HG03442 (cell line): ENCODE data around the gene SLC25A19.
A peak's percentile ranks its signal among the peaks of the same experiment; 100 is the strongest.
"Not testable (repeated sequence)": the region's sequence is repeated elsewhere in the genome, so short reads cannot be mapped to it uniquely, and the experiment has no call there.

ENCODE experiments used
- ATAC-seq: cut with Tn5 transposase; IDR thresholded peaks from one replicate; pipeline ENCODE4 v1.9.1; 2021; ENCODE audit warnings: mild to moderate bottlenecking, moderate library complexity; ENCODE audit not compliant: unreplicated experiment

SLC25A19 gene

DNA sequence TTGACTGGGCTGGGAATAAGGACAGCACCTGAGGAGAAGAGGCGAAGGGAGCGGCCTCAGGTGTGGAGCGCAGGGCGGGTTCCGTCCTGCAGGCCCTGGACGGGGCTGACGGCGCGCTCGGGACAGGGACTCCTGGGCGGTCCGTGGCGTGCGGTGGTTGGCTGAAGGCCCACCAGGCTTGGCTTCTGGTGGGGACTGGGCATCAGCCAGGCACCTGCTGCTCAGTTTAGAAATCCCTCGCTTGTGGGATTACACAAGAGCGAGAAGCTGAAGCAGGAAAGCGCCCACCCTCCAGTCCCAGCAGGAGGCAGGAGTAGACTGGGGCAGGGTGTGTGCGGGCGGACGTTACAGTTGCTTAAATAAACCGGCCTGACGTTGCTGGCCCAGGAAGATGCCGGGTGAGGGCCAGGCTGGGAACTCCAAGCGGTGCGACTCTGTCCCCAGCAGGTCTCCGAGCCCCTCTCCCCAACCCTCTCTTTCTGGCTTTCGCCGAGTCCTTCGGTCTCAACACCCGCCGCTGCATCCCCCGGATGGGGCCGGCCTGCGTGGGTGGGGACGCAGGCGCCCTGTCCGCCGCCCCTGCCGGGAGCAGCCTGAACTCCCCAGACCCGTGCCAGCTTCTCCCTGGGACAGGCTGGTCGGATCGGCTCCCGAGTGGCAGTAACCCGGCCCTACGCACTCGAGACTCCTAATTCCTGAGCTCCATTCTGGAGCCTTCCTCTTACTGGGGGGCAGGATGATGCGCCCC is 18.8 kb downstream of the SLC25A19 start:
- peak; percentile 37 for ATAC-seq

DNA sequence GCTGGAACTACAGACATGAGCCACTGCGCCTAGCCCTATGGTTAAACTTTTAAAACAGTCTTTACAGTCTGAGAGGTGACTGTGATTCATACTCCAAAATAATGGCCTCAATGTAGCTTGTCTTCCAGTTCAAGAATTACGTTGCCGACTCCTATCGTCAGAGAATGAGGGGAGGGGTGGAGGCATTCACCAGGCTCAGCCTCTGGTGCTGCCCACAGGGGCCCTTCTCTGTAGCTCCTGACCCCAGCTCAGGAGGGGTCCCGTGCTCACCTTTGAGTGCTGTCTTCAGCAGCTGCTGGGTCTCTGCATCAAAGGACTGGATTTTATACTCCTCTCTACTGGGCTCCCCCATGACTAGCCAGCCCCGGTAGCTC is 19.4 kb downstream of the SLC25A19 start:
- ATAC-seq: no peak

DNA sequence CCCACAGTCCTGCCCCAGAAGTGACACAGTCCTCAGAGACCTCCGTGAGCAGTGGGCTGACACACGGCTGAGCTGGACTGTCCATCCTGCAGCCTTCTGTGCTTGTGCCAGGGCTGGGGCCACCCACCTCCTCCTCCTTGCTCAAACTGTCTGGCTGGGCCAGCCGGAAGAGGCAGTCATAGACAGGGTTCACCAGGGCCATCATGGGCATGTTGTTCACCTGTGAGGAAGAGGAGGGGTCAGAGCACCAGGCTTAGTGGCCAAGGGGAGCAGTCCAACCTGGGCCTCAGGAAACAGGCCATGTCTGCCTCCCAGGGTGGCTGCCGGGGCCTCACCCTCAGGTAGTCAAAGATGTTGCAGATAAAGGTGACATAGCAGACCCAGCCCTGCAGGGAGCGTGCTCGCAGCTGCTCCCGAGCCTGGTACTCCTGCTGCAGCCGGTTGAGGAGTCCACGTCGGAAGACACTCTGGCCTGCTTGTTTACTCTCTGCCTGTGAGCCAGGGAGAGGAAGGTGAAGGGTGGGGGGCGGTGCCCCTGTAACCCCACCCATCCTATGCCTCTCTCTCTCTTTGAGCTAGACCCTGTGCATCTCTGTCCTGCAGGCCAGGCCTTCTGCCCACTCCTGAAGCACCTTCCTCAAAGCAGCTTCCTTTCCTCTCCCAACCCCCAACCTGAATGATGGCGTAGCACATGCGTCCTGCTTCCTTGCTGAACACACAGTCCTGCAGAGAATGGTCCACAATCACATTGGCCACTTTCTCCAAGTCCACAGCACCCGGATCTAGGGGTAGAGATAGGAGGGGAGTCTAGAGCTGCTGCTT is 21.6 kb downstream of the SLC25A19 start:
- ATAC-seq: no peak

DNA sequence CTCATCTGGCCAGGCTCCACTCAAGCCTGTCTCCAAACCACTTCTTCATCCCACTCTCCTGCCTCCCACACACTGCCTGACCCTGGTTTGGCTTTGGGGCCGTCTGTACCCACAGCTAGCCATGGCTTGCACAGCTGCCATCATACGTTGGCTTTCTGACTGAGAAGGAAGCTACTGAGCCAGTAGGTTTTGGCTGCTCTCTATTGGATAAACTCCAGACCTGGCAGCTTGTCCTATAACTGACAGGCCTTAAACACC is 22.2 kb downstream of the SLC25A19 start:
- no peak for ATAC-seq

DNA sequence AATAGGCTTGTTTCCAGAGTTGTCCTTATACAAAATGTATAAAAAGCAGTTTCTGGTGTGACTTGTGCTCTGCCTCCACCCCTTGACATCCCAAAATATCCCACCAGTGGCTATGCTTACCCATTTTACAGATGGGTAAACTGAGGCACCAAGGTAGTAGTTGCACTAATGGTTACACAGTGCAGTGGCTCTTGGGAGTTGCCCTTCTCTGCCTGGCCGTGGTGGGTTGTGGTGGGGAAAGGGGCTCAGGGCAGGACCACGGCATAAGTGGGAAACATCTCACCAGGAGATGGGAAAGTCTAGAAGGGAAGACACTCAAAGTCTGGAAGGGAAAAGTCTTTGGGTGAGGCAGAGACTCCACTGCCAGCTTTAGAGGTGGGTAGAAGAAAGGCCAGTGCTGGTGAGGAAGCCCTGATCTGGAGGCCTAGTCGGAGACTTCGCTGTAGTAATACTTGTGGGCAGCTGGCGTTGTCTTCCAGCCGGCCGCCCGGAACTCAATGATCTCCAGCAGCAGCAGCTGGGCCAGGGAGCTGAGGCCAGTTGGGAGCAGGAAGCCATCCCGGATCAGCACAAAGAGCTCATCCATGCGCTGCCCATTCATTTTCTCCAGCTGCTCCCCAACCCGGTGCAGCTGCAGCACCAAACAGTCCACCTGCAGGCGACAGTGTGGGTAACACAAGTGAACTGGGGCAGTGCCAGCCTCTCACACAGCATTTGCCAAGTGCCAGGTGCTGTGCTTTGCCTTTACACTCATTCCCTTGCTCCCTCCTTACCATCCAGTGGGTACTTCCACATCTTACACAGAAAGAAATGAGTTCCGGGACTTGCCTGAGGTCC is 22.7 kb downstream of the SLC25A19 start:
- no peak for ATAC-seq

DNA sequence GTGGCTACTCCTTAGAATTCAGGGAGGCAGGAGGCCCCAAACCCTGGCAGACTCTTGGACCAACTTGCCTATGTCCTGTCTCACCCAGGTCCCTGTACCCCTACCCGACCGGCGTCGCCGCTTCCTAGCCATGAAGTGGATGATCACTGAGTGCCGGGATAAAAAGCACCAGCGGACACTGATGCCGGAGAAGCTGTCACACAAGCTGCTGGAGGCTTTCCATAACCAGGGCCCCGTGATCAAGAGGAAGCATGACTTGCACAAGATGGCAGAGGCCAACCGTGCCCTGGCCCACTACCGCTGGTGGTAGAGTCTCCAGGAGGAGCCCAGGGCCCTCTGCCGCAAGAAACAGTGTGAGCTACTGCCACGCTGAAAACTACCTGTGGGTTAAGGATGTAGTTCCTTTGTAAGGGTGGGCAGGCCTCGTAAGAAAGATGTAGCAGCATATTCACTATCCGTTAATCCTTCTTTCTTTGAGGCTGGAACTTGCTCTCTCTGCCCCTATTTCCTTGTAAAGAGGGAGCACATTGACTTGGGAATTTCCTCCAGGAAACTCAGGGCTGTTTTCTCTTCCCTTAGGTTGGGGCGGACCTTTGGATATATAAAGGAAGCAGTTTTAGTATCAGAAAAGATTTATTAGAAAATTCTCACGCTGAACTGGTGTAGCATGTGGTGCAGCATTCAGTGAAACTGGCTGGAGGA is 23.5 kb downstream of the SLC25A19 start:
- ATAC-seq: no peak

DNA sequence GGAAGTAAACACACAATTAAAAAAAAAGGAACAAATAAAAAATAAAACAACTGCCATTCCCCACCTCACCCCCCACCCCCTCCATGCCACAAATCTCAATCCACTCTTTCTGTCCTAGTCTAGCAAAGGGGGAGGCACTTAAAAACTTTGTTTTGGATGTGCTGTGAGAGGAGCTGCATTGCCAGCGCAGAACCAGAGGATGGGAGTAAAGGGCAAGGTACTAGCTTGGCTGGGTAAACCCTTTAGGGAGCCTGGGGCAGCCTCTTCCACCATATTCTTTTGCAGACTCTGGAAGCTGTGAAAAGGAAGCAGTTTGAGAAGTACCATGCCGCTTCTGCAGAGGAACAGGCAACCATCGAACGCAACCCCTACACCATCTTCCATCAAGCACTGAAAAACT is 26.2 kb downstream of the SLC25A19 start:
- ATAC-seq: no peak

DNA sequence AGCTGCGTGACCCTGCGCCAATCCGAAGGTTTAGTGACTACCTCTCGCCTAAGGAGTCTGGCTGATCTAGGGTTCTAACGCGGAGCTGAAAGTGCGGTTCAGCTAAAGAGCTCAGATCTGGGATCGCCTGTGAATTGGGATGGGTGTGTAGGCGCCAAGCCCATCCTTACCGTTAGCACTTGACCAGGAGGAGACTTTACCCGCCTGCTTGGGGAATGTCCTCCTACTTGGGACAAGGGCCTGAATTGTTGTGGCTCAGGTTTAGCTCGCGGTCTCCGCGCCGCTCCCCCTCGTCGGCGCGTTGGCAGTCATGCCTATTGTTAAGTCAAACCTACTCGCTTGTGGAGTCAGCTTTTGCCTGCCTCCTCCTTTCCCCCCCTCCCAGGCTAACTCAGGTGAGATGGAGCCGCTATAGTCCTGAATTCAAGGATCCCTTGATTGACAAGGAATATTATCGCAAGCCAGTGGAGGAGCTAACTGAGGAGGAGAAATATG is 27.1 kb downstream of the SLC25A19 start:
- no peak for ATAC-seq

DNA sequence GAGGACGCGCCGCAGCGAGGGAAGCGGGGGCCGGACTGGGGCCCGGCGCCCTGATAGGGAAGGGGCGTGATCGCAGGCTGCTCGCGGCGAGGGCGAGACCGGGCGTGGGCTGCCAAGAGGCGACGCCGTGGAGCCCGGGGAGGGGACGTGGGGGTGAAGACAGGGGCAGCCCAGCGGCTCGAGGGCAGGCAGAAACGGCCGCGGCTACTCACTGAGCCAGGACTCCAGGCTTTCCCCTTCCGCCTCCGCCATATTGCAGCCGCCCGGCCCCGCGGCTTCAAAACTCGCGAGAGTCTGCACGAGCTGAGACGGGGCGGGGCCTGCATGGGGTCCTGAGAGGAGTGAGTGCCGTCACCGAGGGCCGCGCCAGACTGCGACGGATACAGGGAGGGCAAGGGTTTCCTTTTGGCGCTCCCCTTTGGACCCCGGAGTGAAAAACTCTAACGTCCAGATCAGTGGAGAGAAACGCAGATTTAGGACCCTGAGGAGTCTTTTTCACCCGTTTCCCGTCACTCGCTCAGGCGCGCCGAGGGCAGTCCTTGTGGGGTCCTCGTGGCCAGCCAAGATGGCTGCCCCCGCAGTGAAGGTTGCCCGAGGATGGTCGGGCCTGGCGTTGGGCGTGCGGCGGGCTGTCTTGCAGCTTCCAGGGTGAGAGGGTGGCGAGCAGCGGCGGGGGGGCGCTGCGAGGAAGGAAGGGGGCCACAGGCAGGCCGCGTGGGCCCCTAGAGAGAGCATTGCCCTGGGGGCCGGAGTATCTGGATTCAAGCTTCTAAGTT is 27.7 kb downstream of the SLC25A19 start, which contains the start of the genes GGA3 and MRPS7:
Gene GGA3, minus strand, starts transcription at position 271 of the 776 bp plus-strand sequence. Its CDS starts 19 bp downstream, at position 252.
Gene MRPS7, plus strand, starts transcription at position 544 of the 776 bp plus-strand sequence. Its CDS starts 22 bp downstream, at position 566.
- peak; percentile 89 for ATAC-seq

DNA sequence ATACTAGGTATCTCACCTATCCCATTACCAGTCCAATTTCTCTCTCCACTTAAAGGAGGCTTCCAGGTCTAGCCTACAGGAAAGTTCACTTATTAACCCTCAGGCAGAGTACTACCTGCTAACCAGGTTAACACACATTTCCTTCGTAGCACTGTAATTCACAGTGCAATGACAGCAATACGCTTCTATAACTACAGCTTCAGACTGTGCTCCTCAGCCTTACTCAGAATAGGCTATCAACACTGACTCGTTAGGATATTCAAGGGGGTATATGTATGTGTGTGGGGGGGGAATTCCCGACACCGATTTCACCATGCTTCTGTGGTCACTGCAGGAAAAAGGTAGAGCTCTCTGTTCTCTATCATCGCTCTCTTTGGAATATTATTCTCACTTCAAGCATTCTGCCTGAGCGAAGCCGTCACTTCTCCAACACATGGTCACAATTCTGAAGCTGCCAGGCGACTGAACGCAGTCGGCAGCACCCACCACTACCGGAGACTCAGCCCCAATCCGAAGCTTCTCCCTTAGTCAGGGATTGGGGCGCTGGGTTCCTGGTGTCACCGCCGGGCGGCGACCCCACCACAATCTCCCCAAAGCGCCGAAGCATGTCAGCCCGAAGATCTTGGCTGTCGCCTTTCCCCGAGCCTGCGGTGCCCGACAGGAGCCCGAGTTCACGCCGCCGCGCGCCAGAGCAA is 28.4 kb downstream of the SLC25A19 start:
- ATAC-seq: peak; percentile 20

DNA sequence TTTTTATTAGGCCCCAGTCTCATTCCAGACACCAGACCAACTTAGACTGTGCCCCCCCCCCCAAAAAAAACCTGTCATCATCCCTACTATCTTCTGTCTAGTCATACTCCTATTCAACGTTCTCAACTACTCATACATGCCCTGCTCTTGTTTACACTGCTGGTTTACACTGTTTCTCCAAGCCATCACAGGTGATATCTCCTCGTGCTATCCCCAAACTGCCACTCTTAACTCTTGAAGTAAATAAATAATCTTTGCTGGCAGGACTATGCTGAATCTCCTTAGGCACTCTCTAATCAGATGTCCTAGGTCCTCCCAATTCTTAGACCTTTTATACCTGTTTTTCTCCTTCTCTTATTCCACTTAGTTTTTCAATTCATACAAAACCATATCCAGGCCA is 32.0 kb downstream of the SLC25A19 start:
- ATAC-seq: not testable (repeated sequence)

DNA sequence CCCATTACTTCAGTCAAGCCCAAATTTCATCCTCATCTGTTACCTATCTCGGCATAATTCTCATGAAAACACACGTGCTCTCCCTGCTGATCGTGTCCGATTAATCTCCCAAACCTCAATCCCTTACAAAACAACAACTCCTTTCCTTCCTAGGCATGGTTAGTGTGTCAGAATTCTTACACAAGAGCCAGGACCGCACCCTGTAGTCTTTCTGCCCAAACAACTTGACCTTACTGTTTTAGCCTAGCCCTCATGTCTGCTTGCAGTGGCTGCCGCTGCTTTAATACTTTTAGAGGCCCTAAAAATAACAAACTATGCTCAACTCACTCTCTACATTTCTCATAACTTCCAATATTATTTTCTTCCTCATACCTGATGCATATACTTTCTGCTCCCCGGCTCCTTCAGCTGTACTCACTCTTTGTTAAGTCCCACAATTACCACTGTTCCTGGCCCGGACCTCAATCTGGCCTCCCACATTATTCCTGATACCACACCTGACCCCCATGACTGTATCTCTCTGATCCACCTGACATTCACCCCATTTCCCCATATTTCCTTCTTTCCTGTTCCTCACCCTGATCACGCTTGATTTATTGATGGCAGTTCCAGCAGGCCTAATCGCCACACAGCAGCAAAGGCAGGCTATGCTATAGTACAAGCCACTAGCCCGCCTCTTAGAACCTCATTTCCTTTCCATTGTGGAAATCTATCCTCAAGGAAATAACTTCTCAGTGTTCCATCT is 33.1 kb downstream of the SLC25A19 start:
- ATAC-seq: not testable (repeated sequence)

DNA sequence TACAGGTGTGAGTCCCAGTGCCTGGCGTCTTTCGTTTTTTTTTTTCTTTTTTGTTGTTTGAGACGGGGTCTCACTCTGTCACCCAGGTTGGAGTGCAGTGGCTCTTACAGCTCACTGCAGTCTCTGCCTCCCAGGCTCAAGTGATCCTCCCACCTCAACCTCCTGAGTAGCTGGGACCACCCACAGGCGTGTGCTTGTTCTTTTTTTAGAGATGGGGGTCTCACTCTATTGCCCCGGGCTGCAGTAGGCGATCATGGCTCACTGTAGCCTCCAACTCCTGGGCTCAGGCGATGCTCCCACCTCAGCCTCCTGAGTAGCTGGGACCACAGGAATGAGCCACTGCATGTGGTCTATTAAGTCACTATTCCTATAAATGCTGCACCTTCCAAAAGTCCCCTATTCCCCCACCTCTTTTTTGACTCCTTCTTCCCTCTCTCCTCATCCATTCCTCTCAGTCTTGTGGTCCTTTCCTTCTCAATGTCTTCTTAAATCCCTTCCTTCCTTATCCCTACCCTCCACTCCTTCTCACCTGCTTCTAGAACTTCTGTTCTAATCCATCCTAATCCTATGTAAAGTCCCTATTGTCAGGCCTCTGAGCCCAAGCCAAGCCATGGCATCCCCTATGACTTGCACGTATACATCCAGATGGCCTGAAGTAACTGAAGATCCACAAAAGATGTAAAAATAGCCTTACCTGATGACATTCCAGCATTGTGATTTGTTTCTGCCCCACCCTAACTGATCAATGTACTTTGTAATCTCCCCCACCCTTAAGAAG is 37.0 kb downstream of the SLC25A19 start:
- ATAC-seq: no peak

DNA sequence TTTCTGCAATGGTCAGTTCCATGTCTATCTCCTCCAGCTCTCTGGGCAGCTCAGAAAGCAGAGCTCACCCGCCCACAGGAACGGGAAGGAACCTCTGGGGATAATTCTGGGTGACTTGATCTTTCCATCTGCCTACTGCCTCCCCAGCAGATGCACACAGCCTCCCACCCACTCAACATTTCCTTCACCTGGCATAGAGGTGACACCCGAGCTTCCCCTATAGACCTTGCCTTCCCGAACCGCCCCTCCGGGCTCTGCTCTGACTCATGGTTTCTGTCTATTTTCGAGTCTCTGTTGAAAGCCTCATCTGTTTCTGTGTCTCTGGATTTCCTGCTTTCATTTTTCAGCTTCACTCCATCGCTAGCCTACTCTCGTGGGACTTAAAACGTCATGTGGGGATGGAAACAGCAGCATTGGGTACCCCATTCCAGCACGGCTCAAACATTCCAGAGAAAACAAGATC is 39.2 kb downstream of the SLC25A19 start:
- ATAC-seq: peak; percentile 89

DNA sequence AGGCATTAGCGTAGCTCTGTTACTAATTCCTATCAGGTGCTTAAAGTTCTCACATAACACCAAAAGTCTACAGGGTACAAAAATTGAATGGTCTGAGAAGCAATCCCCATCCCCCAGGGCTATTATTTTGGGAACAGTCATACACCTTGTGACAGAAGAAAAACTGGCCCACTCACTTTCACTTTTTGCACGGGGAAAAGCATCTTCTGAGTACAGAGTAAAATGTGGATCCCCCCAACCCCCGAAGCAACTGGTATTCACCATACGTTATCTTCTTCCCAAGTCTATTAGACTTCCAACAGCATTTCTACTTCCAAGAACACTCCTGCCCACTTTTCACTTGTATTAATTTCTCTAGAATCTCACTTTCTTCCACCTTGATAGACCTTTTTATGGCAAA is 39.7 kb downstream of the SLC25A19 start:
- ATAC-seq: no peak

DNA sequence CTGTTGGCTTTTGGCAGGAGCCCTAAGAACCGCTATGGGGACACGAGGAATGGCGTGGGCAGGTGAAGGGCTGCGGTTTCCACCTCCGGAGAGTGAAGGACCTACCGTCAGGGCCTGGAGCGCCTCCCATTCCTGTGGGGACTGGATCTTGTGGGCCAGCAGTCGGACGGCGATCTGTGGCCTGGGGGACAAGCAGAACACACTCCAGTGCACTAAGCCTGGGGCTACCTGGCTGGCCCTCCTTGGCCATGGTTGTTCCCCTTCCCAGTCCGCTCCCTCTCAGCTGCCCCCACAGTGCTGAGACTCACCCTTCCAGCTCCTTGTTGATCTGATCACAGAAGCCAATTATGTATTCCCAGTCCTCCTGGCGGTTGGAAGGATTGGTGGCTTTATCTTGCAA is 42.8 kb downstream of the SLC25A19 start:
- ATAC-seq: no peak

DNA sequence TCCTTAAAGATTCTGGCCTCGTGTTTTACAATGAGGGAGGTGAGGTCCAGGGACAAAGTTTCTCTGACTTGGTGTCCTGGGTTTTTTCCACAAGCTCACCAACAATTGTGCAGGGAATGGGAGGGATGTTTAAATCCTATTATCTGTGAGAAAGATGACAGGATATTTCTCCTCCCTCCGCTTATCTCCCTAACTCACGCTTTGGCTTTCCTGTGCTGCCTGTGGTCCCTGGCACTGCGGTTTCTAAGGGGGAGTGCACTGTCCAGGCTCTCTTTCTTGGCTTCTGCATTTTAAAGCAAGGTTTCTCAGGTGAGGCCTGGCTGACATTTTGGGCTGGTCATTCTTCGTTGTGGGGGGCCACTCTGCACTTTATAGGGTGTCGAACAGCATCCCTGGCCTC is 44.2 kb downstream of the SLC25A19 start:
- ATAC-seq: no peak
